Measurements from ENCODE around the gene SCAMP2. TPM values are rescaled to one million over a fixed set of nuclear protein-coding genes. Genes with fewer than 3 reads are reported as not detected.
A peak's percentile ranks its signal among the peaks of the same experiment; 100 is the strongest.

SCAMP2 gene
- total RNA-seq, 5 donors from 2014 or later (not counting 1 experiment from before 2014, with no cell fraction given) = 76.8 to 141 (median 134) TPM

- peak overlapping the region; percentile 74 to 96 for H3K4me3 ChIP-seq (ENCODE audit: control insufficient read depth in 1 of 2, extremely low read depth in 1 of 2, low read length in 1 of 2)
- Mint-ChIP-seq H3K27me3 (no peaks in the 10 kb centered on the region), H3K36me3 (peaks cover 21% of the 10 kb centered on the region), H3K4me1 (peaks cover 35 to 41% (median 39%) of the 10 kb centered on the region in 3 donors), H3K9me3 (no peaks in the 10 kb centered on the region), H3K27ac (peak overlapping the region; percentile 96 to 97), H3K4me3 (peak overlapping the region; percentile 97 to 98 (median 98))
- peak overlapping the region; percentile 78 for H3K27ac ChIP-seq (ENCODE audit: low read length)
- ChIA-PET POLR2A (interaction anchor here in 1 of 2 donors (0.5 kb wide), 1 partner anchor 31 kb away, joined by 3 read pairs; the partner anchor contains the start of gene COX5A), CTCF (interaction anchor here in 1 of 2 donors (0.7 to 1.7 kb wide), 5 partner anchors 8 to 119 kb away, joined by 3 to 11 read pairs (median 5); partner anchors contain the start of gene ULK3)
- H3K36me3 ChIP-seq (ENCODE audit: control insufficient read depth in 2 of 2, extremely low read depth in 1 of 2, insufficient read depth in 1 of 2, low read length in 1 of 2) = peaks cover 8 to 23% of the 10 kb centered on the region in 2 donors
- ATAC-seq (replicated peaks in 1 of 4) = peak; percentile 3 to 11 (median 7)
- no peaks in the 10 kb centered on the region for H3K9me3 ChIP-seq
- no peaks in the 10 kb centered on the region for H3K27me3 ChIP-seq (replicated peaks in 1 of 2; ENCODE audit: control insufficient read depth in 2 of 2, extremely low read depth in 1 of 2, insufficient read depth in 2 of 2, low read length in 1 of 2)
- DNase-seq = no peak
- H3K4me1 ChIP-seq (ENCODE audit: control insufficient read depth in 1 of 2, extremely low read depth in 1 of 2, insufficient read depth in 2 of 2, low read length in 2 of 2) = peaks cover 6 to 26% of the 10 kb centered on the region in 2 experiments
- WGBS (ENCODE audit: insufficient coverage) = 0% methylated on average over 2 of the region's 8 CpGs
Observed at GRCh38 chr15:74907163-74907870, 34.2 kb upstream of the SCAMP2 start.

- peak within 1 kb of the TSS; percentile 78 for H3K27ac ChIP-seq (ENCODE audit: low read length)
- H3K4me3 ChIP-seq (ENCODE audit: control insufficient read depth in 1 of 2, extremely low read depth in 1 of 2, low read length in 1 of 2) = peak within 1 kb of the TSS; percentile 74 to 96
- H3K9me3 ChIP-seq = no peaks in the 10 kb centered on the region
- H3K4me1 ChIP-seq (ENCODE audit: control insufficient read depth in 1 of 2, extremely low read depth in 1 of 2, insufficient read depth in 2 of 2, low read length in 2 of 2) = peaks cover 6 to 30% of the 10 kb centered on the region in 2 experiments
- Mint-ChIP-seq H3K4me3 (peak within 1 kb of the TSS; percentile 97 to 98 (median 98)), H3K4me1 (peaks cover 42 to 48% (median 46%) of the 10 kb centered on the region in 3 donors), H3K27me3 (no peaks in the 10 kb centered on the region), H3K36me3 (peaks cover 16% of the 10 kb centered on the region), H3K9me3 (no peaks in the 10 kb centered on the region), H3K27ac (peak within 1 kb of the TSS; percentile 96 to 97)
- CTCF ChIA-PET = interaction anchor here in 1 of 2 donors (1.0 to 1.7 kb wide), 5 partner anchors 13 to 137 kb away, joined by 3 to 11 read pairs (median 3); partner anchors contain the start of gene ULK3
- whole genome bisulfite sequencing (ENCODE audit: insufficient coverage) = under 1% methylated on average over 71 of the region's 74 CpGs
- no peaks in the 10 kb centered on the region for H3K27me3 ChIP-seq (replicated peaks in 1 of 2; ENCODE audit: control insufficient read depth in 2 of 2, extremely low read depth in 1 of 2, insufficient read depth in 2 of 2, low read length in 1 of 2)
- peak; percentile 77 to 82 (median 78) for ATAC-seq (replicated peaks in 1 of 4)
- peaks cover 8 to 30% of the 10 kb centered on the region in 2 donors for H3K36me3 ChIP-seq (ENCODE audit: control insufficient read depth in 2 of 2, extremely low read depth in 1 of 2, insufficient read depth in 1 of 2, low read length in 1 of 2)
- peak; percentile 8 to 76 (median 52) for DNase-seq
- POLR2A ChIA-PET = interaction anchor here (0.5 to 0.6 kb wide), 2 partner anchors 32 to 37 kb away, joined by 3 to 6 read pairs; partner anchors contain the start of gene COX5A (in 1 of the 2)
Observed at GRCh38 chr15:74906450-74907162, 33.4 kb upstream of the SCAMP2 start, which contains the start of gene FAM219B. Gene FAM219B, minus strand, starts transcription at chr15:74906851. Its CDS starts 51 bp downstream, at chr15:74906800.

- H3K36me3 ChIP-seq (ENCODE audit: control insufficient read depth in 2 of 2, extremely low read depth in 1 of 2, insufficient read depth in 1 of 2, low read length in 1 of 2) = peaks cover 8 to 35% of the 10 kb centered on the region in 2 donors
- H3K4me1 Mint-ChIP-seq = peaks cover 45 to 53% (median 49%) of the 10 kb centered on the region in 3 donors
- peak overlapping the region; percentile 78 for H3K27ac ChIP-seq (ENCODE audit: low read length)
- H3K4me3 ChIP-seq (ENCODE audit: control insufficient read depth in 1 of 2, extremely low read depth in 1 of 2, low read length in 1 of 2) = peak overlapping the region; percentile 74 to 96
- H3K4me3 Mint-ChIP-seq = peak overlapping the region; percentile 80 to 98 (median 97)
- no peaks in the 10 kb centered on the region for H3K9me3 ChIP-seq
- under 1% methylated on average over 12 of the region's 20 CpGs for WGBS (ENCODE audit: insufficient coverage)
- H3K27ac Mint-ChIP-seq = peak overlapping the region; percentile 80 to 87
- ATAC-seq (replicated peaks in 1 of 4) = peak; percentile 50 to 57 (median 56)
- H3K27me3 Mint-ChIP-seq = no peaks in the 10 kb centered on the region
- H3K36me3 Mint-ChIP-seq = peaks cover 13% of the 10 kb centered on the region
- peak in 15 of 35 experiments; percentile 9 to 44 (median 11) for DNase-seq
- H3K27me3 ChIP-seq (replicated peaks in 1 of 2; ENCODE audit: control insufficient read depth in 2 of 2, extremely low read depth in 1 of 2, insufficient read depth in 2 of 2, low read length in 1 of 2) = no peaks in the 10 kb centered on the region
- POLR2A ChIA-PET = interaction anchor here in 1 of 2 donors (0.6 to 0.7 kb wide), 2 partner anchors 10 to 37 kb away, joined by 3 to 6 read pairs; no protein-coding TSS in a partner anchor
- H3K9me3 Mint-ChIP-seq = no peaks in the 10 kb centered on the region
- CTCF ChIA-PET = interaction anchor here in 1 of 2 donors (0.5 to 1.7 kb wide), 6 partner anchors 12 to 137 kb away, joined by 3 to 11 read pairs (median 4); partner anchors contain the start of gene ULK3
- peaks cover 8 to 35% of the 10 kb centered on the region in 2 experiments for H3K4me1 ChIP-seq (ENCODE audit: control insufficient read depth in 1 of 2, extremely low read depth in 1 of 2, insufficient read depth in 2 of 2, low read length in 2 of 2)
Observed at GRCh38 chr15:74906067-74906449, 32.9 kb upstream of the SCAMP2 start.

GRCh38 chr15:74904190-74904805 is 31.1 kb upstream of the SCAMP2 start:
- peak overlapping the region; percentile 80 to 98 (median 97) for H3K4me3 Mint-ChIP-seq
- DNase-seq (no peak), ATAC-seq (replicated peaks in 1 of 4) (no peak)
- POLR2A ChIA-PET = interaction anchor here in 1 of 2 donors (1.1 kb wide), 1 partner anchor 119 kb away, joined by 4 read pairs; the partner anchor contains the start of gene PPCDC
- peaks cover 50 to 59% (median 56%) of the 10 kb centered on the region in 3 donors for H3K4me1 Mint-ChIP-seq
- no peaks in the 10 kb centered on the region for H3K27me3 Mint-ChIP-seq
- Histone ChIP-seq H3K27me3 (replicated peaks in 1 of 2; ENCODE audit: control insufficient read depth in 2 of 2, extremely low read depth in 1 of 2, insufficient read depth in 2 of 2, low read length in 1 of 2) (no peaks in the 10 kb centered on the region), H3K9me3 (no peaks in the 10 kb centered on the region), H3K27ac (ENCODE audit: low read length) (no peak overlapping the region), H3K4me1 (ENCODE audit: control insufficient read depth in 1 of 2, extremely low read depth in 1 of 2, insufficient read depth in 2 of 2, low read length in 2 of 2) (peaks cover 8 to 37% of the 10 kb centered on the region in 2 experiments), H3K36me3 (ENCODE audit: control insufficient read depth in 2 of 2, extremely low read depth in 1 of 2, insufficient read depth in 1 of 2, low read length in 1 of 2) (peaks cover 8 to 50% of the 10 kb centered on the region in 2 donors), H3K4me3 (ENCODE audit: control insufficient read depth in 1 of 2, extremely low read depth in 1 of 2, low read length in 1 of 2) (no peak overlapping the region)
- H3K27ac Mint-ChIP-seq = peak overlapping the region; percentile 27 to 87
- H3K9me3 Mint-ChIP-seq = no peaks in the 10 kb centered on the region
- H3K36me3 Mint-ChIP-seq = peaks cover 19% of the 10 kb centered on the region
- 89% methylated on average over 5 of the region's 7 CpGs for WGBS (ENCODE audit: insufficient coverage)
- CTCF ChIA-PET = interaction anchor here (0.5 to 1.9 kb wide), 3 partner anchors 10 to 19 kb away, joined by 3 to 7 read pairs (median 5); no protein-coding TSS in a partner anchor

- Mint-ChIP-seq H3K27ac (peak overlapping the region; percentile 69 to 79), H3K4me1 (peaks cover 50 to 59% (median 54%) of the 10 kb centered on the region in 3 donors), H3K27me3 (no peaks in the 10 kb centered on the region), H3K36me3 (peaks cover 19% of the 10 kb centered on the region), H3K9me3 (no peaks in the 10 kb centered on the region), H3K4me3 (peak overlapping the region in 1 of 3 donors; percentile 53)
- ATAC-seq (replicated peaks in 1 of 4) (no peak), DNase-seq (no peak)
- ChIA-PET CTCF (interaction anchor here in 1 of 2 donors (0.7 to 1.9 kb wide), 2 partner anchors 10 to 18 kb away, joined by 3 to 7 read pairs; no protein-coding TSS in a partner anchor), POLR2A (interaction anchor here (0.7 to 1.1 kb wide), 2 partner anchors 8 to 120 kb away, joined by 4 to 6 read pairs; partner anchors contain the start of gene PPCDC (in 1 of the 2))
- Histone ChIP-seq H3K27me3 (replicated peaks in 1 of 2; ENCODE audit: control insufficient read depth in 2 of 2, extremely low read depth in 1 of 2, insufficient read depth in 2 of 2, low read length in 1 of 2) (no peaks in the 10 kb centered on the region), H3K27ac (ENCODE audit: low read length) (no peak overlapping the region), H3K4me1 (ENCODE audit: control insufficient read depth in 1 of 2, extremely low read depth in 1 of 2, insufficient read depth in 2 of 2, low read length in 2 of 2) (peaks cover 8 to 37% of the 10 kb centered on the region in 2 experiments), H3K36me3 (ENCODE audit: control insufficient read depth in 2 of 2, extremely low read depth in 1 of 2, insufficient read depth in 1 of 2, low read length in 1 of 2) (peaks cover 11 to 56% of the 10 kb centered on the region in 2 donors), H3K4me3 (ENCODE audit: control insufficient read depth in 1 of 2, extremely low read depth in 1 of 2, low read length in 1 of 2) (no peak overlapping the region), H3K9me3 (no peaks in the 10 kb centered on the region)
- WGBS (ENCODE audit: insufficient coverage) = no CpG with 5 or more reads among the region's 1 CpG
Observed at GRCh38 chr15:74903676-74904075, 30.5 kb upstream of the SCAMP2 start.
